HG02943 (cell line): ENCODE measurements around the gene OR2AG1.

Source experiments
- ATAC-seq: cut with Tn5 transposase; IDR thresholded peaks from one replicate; pipeline ENCODE4 v1.9.1; 2021; ENCODE audit warnings: mild to moderate bottlenecking, low read depth, moderate library complexity; ENCODE audit not compliant: unreplicated experiment

Gene OR2AG1, protein sequence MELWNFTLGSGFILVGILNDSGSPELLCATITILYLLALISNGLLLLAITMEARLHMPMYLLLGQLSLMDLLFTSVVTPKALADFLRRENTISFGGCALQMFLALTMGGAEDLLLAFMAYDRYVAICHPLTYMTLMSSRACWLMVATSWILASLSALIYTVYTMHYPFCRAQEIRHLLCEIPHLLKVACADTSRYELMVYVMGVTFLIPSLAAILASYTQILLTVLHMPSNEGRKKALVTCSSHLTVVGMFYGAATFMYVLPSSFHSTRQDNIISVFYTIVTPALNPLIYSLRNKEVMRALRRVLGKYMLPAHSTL

DNA sequence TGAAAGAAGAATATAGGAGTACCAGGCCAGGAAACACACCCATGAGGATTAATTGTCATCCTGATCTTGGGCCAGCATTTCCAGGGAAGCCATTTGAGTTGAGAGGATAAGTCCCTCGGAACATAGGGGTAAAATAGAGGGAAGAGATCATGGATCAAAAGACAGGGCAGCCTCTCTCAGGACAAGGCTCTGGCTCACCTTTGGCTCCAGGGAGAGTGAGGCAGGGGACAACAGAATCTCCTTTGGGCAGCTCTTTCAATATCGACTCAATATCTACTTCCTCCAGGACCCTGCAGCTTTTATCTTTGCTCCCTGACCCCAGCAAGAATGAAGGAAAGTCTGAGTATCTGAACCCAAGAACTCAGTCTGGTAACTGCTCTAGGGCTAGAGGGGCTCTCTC lies at the start of gene OR2AG1:
Gene OR2AG1 (plus strand): TSS at position 301 of the 400 bp plus-strand sequence. CDS start 2,018 bp downstream, outside the sequence.
- no peak for ATAC-seq

DNA sequence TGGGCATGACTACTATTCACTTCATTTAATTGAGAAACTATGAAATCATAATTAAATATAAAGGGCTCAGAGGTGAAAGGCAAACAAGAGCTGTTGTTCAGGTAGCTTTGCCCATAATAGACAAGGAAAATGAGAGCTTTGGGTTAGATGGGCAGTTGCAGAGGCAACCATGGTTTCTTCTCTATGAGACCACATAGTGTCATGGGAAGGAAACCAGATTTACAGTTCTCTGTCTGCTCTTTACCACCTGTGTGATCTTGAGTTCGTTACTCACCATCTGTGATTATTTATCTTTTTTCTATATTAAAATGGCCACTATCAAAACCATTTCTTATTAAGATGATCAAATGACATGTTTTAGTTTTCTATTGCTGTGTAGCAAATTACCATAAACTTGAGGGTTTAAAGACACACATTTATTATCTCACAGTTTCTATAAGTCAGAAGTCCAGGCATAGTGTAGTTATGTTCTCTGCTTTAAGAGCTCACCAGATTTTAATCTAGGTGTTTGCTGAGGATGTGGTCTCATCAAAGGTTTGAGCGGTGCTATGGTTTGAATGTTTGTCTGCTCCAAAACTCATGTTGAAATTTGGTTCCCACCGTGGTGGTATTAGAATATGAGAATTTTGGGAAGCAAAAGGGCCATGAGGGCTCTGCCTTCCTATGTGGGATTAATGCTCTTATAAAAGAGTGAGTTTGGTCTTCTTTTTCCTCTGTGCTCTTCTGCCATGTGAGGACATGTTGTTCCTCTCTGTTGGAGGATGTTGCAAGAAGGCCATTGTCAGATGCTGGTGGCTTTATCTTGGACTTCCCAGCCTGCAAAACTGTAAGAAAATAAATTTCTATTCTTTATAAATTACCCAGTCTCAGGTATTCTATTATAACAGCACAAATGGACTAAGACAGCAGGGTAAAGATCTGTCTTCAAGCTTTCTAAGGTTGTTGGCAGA lies 49.2 kb upstream of the OR2AG1 start:
- no peak for ATAC-seq

DNA sequence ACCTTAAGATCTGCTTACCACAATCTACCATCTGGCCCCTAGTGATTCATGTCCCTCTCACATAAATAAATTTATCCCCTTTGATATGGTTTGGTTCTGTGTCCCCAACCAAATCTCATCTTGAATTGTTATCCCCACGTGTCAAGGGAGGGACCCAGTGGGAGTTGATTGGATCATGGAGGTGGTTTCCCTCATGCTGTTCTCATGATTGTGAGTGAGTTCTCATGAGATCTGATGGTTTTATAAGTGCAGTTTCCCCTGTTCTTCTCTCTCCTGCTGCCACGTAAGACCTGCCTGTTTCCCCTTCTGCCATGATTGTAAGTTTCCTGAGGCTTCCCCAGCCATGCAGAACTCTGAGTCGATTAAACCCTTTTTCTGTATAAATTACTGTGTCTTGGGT lies 48.2 kb upstream of the OR2AG1 start:
- no peak for ATAC-seq

DNA sequence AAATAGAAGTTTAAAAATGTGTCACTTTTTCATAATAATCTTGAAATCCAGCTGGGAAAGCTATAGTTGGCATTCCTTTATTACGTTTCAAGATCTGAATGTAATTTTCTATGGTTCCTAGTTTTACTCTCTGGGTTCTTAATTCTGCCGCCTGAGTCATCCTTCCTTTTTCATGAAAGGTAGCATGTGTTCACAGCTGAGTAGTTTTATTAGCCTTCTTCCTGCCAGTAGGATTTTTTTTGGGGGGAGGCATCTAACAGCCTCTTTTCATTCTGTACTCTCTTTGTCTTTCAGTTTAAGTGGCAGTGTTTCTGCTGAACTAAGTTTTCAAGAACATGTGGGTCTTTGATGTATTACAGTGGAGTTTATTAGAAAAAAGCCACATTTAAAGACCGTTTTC lies 47.5 kb upstream of the OR2AG1 start:
- no peak for ATAC-seq

DNA sequence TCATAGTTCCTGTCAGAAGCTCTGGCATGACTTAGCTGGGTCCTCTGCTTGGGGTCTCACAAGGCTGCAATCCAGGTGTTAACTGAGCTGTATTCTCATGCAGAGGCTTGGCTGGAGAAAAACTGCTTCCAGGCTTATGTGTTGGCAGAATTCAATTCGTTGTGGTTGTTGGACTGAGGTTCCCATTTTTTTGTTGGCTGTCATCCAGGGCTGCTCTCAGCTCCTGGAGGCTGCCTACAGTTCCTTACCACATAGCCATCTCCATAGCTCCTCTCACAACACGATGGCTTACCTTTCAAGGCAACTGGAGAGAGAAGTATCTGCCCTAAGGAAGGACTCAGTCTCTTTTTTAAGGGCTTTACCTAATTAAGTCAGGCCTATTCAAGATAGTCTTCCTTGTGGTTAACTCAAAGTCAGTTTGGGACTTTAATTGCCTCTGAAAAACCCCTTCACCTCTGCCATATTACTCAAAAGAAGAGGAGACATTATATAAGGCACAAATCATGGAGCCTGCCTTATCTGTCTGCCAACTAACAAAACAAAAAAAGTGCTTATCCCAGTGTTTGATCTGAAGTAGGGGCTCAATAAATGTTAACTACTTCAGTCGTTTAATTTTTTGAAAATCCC lies 46.2 kb upstream of the OR2AG1 start:
- no peak for ATAC-seq

DNA sequence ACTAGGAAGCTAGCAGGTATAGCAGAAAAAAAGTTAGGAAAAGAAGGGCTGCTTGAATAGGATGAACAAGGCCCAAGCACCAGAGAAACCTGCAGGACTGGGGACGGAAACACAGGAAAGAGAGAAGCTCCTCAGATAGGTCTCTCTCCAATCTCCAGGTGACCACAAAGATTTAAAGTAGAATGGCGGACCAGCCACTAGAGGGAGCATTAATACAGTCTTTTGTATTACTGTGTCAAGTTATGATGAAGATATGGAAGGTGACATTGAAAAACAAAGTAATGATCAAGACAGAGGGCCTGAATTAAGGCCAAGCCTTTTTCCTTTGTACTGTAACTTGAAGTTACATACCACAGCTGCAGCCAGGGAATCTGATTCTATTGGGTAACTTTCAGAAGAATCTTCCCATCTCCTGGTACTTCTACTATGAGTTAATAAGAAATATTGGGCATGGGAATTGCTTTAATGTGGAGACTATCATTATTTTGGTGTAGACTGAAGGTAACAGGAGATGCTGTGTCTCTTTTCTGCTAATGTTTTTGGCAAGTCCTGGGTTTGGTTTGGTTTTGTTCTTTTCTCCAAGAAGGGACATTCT lies 44.9 kb upstream of the OR2AG1 start:
- peak; percentile 86 for ATAC-seq

DNA sequence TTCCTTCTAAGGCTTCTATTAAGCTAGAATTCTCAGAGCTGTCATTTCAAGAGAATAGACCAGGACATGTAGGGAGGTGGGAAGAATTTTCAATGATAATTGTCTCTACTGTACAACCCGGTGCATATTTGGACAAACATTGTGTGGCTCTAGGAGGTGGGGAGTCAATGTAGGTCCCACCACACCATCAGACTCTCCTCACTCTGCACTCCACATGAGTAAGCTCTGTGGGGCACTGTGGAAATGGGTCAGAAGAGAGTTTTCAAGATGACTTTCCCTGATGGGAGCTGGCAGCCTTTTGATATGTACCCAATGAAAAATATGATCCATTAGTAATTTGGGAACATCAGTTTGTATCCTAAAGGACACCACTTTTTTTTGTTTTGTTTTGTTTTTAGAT lies 44.2 kb upstream of the OR2AG1 start:
- no peak for ATAC-seq

DNA sequence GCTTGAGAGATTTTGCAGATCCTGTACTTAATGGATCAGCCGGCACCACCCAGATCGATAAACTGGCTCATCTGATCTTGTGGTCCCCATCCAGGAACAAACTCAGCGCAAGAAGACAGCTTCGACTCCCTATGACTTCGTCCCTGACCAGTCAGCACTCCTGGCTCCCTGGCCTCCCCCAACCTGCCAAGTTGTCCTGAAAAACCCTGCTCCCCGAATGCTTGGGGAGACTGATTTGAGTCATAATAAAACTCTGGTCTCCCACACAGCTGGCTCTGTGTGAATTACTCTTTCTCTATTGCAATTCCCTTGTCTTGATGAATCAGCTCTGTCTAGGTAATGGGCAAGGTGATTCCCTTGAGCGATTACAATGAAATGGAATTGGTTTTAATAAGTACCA lies 40.6 kb upstream of the OR2AG1 start:
- no peak for ATAC-seq

DNA sequence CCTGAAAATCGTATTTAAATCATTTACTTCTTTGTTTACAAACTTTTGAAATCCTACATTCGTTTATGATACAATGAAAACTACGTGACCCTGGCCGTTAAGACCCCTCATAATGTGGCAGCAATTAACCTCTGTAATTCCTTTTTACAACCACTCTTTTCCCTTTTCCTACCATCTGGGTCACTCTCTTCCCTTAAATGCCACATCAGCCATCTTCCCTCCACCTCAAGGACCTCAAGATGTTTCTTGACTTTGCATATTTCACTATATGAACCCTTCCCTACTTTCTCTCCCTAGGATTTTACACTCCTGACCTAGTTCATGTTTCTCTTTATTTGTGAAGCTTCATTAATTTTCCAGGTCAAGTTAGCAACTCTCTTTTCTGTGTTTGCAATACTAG lies 37.8 kb upstream of the OR2AG1 start:
- no peak for ATAC-seq

DNA sequence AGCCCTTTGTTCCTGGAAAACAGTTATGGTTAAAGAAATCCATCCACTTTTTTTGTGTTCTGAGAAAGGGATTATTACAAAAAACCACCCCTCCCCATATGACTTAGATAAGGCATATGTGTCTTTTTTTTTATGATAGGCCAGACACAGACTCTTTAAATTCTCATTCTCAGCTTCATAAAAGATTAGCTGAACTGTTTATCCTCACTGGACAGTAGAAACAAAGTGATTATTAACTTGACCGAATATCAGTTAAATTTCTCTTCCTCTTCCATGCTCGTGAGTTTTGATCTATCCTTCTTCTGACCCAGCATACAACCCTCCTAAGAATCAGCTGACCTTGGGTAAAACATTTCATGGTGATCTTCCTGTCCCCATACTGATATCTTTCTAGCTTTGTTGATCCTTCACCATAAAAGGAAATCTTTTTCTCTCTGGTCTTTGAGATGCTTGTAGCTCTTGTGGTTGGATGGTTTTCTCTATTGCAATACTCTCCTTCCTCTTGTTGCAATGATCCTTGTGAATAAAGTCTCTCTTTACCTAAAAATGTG lies 37.3 kb upstream of the OR2AG1 start:
- ATAC-seq: no peak

DNA sequence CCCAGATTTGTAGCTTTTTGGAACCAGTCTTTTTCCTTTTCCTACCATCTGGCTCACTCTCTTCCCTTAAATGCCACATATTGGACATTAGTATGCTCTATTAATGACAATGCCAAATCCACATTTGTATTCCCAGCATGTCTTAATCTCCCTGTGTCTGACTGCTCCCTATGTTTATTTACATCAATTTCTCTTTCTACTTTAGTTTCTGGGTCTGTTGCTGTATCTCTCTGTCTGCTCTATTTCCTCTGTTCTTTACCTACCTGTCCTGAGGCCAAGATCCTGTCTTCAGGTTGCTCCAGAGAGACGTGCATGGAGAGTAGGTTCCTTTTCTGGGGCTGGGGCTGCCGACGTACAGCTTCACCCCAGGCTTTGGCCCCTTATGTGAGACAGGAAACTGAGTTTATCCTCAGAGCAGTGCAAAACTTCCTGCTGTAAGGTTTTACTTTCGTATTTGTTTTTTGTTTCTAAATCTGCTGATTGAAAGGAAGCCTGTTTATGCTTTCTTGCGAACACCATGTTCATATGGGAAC lies 36.7 kb upstream of the OR2AG1 start:
- peak; percentile 78 for ATAC-seq

DNA sequence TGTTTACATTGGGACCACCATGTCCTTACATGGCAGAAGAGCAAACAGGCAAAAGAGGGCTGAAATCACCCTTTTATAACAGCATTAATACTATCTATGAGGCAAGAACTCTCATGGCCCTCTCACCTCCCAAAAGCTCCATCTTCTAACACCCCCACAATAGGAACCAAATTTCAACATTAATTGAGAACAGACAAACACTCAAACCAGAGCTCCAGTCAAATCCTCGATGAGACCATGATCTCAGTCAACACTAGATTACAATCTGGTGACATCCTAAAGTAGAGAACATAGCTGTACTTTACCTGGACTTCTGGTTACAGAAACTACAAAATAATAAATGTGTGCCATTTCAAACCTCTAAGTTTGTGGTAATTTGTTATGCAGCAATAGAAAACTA lies 36.2 kb upstream of the OR2AG1 start:
- no peak for ATAC-seq

DNA sequence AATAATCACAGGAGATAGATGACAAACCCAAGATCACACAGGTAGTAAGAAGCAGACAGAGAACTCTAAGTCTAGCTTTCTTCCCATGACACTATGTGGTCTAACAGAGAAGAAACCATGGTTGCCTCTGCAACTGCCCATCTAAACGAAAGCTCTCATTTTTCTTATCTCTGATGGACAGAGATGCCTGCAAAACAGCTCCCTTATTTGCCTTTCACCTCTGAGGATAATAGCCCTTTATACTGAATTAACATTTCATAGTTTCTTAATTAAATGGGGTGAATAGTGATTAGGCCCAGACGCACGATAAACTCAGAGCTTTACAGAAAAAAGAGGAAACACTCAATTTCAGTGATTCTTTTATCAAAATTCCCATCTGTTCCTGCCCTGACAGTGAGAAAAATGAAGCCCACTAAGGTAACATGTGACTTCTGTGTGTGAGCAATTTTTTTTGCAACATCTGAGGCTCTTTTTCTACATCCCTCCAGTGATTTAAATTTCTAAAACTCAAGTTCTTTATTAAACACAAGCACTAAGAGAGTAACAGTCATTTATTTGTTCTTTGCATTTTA lies 35.6 kb upstream of the OR2AG1 start:
- ATAC-seq: no peak

DNA sequence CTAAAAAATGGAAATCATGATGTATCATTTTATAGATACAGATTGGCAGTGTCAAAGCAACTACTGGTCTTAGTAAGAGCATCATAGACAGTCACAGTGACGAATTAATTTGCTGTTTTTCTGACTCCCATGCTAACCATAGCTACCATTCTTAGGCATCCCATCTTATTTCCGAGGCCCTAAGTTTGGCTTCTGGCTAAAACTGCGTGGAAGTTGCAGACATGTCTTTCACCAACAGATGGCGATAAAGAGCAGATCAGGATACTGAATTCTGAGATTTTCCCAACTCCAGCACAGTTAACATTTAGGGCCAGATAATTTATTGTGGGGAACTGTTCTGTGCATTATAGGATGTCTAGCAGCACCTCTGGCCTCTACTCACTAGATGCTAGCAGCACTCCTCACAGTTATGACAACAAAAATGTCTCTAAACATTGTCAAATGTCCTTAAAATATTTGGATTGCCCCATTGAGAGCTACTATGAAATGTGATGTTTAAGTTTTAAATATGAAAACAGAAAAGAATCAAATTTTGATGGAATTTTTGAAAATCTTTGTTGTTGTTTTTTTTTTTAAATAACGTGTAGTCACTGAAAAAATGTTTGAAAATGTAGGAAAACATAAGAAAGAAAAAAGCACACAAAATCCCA lies 27.4 kb upstream of the OR2AG1 start:
- no peak for ATAC-seq

DNA sequence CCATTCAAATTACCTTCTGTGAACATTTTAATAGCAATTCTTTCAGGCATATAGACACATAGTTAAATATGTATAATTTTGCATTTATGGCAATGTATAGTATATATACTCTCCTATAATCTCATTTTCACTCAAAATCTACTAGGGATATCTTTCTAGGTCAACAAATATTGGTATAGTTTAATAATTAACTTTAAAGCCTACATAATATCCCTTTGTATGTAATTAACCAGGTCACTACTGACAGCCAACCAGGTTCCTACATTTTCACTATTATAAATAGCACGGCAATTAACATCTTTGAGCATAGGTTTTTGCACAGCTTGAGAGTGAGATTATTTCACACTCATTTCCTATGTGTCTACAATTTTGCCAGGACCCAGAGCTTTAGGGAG lies 26.9 kb upstream of the OR2AG1 start:
- ATAC-seq: no peak

DNA sequence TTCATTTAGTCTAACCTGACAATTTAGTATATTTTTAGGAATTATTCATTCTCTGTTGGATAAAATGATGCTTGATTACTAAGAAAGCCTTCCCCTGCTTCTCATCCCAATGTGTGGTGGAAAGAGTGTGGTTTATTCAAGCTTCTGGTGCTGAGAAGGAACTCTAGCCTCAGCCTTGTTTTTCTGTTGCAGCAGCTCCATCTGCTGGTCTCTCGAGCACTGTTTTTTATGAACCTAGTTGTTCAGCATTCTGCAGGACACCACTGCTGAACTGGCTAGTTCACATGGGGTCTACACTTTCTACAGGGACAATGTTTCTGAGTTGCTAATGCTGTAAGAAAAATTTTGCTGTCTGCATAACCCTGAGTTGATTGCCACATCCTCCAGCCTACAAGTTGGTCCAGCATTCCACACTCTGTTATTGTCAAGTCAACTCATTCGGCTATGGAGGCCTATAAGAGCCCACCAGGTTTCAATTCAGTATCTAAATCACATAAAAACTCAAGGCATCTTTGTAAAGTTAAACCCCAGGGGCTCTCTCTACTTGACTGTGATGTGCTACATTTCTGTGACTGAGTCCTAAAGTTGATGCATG lies 25.4 kb upstream of the OR2AG1 start:
- ATAC-seq: no peak

DNA sequence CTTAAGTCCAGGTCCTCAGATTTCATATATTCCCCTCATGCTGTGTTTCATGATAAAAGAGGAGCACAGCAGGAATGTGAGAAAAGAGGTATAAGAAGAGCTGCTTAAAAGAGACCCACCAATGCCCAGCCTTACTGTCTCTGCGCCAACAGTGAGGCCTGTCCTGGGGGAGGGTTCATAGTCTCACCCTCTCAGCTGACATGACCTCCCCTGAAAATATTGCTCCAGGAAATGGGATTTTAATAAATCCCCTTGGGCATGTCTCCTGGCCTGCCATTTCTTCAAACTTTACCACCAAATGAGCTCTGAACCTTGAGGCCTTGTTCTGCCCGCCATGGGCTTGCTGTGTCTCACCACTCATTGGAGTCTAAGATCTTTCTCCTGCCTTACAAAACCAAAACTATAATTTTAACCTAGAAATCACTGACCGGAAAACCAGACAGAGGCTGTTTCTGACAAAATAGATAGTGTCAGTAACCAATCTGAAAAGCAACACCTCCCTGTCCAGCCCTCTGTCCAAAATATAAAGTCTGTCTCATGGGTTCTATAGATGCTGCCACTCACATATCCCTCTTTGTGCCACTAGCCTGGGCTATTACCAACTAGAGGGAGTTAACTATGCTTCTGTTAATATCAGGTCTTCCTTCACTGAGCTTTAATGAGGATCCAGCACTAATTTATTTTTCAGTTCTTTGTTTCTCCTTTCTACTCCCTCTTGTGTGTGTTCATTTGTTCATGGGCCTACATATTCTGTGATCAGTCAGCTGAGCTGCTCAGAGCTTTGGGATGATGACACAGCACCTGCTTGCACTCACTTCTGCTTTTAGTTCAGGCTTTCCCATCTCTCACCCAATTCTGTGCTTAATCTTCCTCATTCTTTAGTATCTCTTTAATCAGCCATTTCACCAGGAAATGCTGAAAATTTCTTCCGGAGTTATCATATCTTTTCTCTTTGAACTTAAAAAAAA lies 10.6 kb upstream of the OR2AG1 start, which contains the start of gene OR2AG2:
Gene OR2AG2 (minus strand): TSS at position 51 of the 968 bp plus-strand sequence. CDS start 3,019 bp downstream, outside the sequence.
- ATAC-seq: peak; percentile 86

DNA sequence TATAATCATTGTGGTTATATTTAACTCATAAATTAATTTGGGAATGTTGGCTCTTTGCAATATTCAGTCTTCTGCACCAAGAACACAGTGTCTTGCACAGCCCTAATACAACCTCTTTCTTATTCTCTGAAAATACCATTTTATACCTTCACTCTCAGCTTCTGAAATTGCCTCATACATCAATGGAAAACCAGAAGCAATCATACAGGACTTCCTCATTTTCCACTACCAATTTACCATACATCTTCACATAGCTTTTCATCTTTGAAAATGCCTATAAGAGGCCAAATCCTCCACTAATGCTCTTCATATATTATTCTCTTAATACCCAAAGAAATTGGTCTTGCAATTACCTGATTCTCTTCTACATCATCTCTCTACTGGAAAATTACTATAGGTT lies 4.3 kb upstream of the OR2AG1 start:
- ATAC-seq: no peak
